Mucosa of rectum (tissue), 2 donors: ENCODE data around the gene CCDC85A.

Source experiments
- H3K27ac ChIP-seq, 2 donors: one replicate each; pipeline ENCODE4 v1.7.0; 2013; ENCODE audit warnings: inconsistent platforms in 2 of 2, low read depth in 2 of 2, low read length in 2 of 2
- H3K27me3 ChIP-seq, 2 donors: one replicate each; pipeline ENCODE4 v1.7.0; 2013; ENCODE audit warnings: low read length in 2 of 2; ENCODE audit not compliant: control insufficient read depth in 2 of 2, insufficient read depth in 2 of 2
- H3K36me3 ChIP-seq, 2 donors: one replicate each; pipeline ENCODE4 v1.7.0; 2013; ENCODE audit warnings: low read length in 2 of 2; ENCODE audit not compliant: control insufficient read depth in 2 of 2, insufficient read depth in 2 of 2
- H3K4me1 ChIP-seq, 2 donors: one replicate each; pipeline ENCODE4 v1.7.0; 2013; ENCODE audit warnings: low read length in 2 of 2, mild to moderate bottlenecking in 1 of 2; ENCODE audit not compliant: control insufficient read depth in 2 of 2, insufficient read depth in 2 of 2
- H3K4me3 ChIP-seq, 2 donors: one replicate each; pipeline ENCODE4 v1.7.0; 2013; ENCODE audit warnings: low read length in 2 of 2
- H3K9ac ChIP-seq, 2 donors: one replicate each; pipeline ENCODE4 v1.7.0; 2013; ENCODE audit warnings: low read length in 2 of 2, low read depth in 1 of 2, mild to moderate bottlenecking in 1 of 2
- H3K9me3 ChIP-seq, 2 donors: one replicate each; pipeline ENCODE4 v1.7.0; 2013; ENCODE audit warnings: low read length in 2 of 2; ENCODE audit not compliant: control insufficient read depth in 2 of 2
- donor health status: healthy.
- donor health status: Normal muscosa, but diverticular disease.

The CCDC85A gene

GRCh38 chr2:56262241-56262640 is 78.5 kb downstream of the CCDC85A start:
- H3K4me3 ChIP-seq = no peak overlapping the region
- H3K27ac ChIP-seq = no peak overlapping the region
- no peaks in the 10 kb centered on the region for H3K27me3 ChIP-seq
- no peak overlapping the region for H3K9ac ChIP-seq
- H3K4me1 ChIP-seq = no peaks in the 10 kb centered on the region
- H3K9me3 ChIP-seq = no peaks in the 10 kb centered on the region
- H3K36me3 ChIP-seq = no peaks in the 10 kb centered on the region

- no peak overlapping the region for H3K4me3 ChIP-seq
- no peaks in the 10 kb centered on the region for H3K4me1 ChIP-seq
These were observed 80.1 kb downstream of the CCDC85A start for GRCh38 chr2:56263876-56264275.

GRCh38 chr2:56266761-56267414 is 83.1 kb downstream of the CCDC85A start:
- Histone ChIP-seq H3K27me3 (no peaks in the 10 kb centered on the region), H3K9me3 (no peaks in the 10 kb centered on the region), H3K36me3 (no peaks in the 10 kb centered on the region), H3K9ac (no peak overlapping the region), H3K4me3 (no peak overlapping the region), H3K4me1 (no peaks in the 10 kb centered on the region), H3K27ac (no peak overlapping the region)

More at GRCh38 chr2:56263876-56264275, 80.1 kb downstream of the CCDC85A start:
- no peaks in the 10 kb centered on the region for H3K27me3 ChIP-seq
- H3K9ac ChIP-seq = no peak overlapping the region
- no peaks in the 10 kb centered on the region for H3K9me3 ChIP-seq
- no peak overlapping the region for H3K27ac ChIP-seq
- H3K36me3 ChIP-seq = no peaks in the 10 kb centered on the region

- Histone ChIP-seq H3K4me1 (no peaks in the 10 kb centered on the region), H3K27ac (no peak overlapping the region), H3K27me3 (no peaks in the 10 kb centered on the region), H3K36me3 (no peaks in the 10 kb centered on the region), H3K4me3 (no peak overlapping the region), H3K9me3 (no peaks in the 10 kb centered on the region), H3K9ac (no peak overlapping the region)
These were observed 83.6 kb downstream of the CCDC85A start for GRCh38 chr2:56267415-56267788.

GRCh38 chr2:56268856-56269255 is 85.1 kb downstream of the CCDC85A start:
- Histone ChIP-seq H3K27ac (no peak overlapping the region), H3K27me3 (no peaks in the 10 kb centered on the region), H3K9me3 (no peaks in the 10 kb centered on the region), H3K9ac (no peak overlapping the region), H3K4me3 (no peak overlapping the region), H3K4me1 (no peaks in the 10 kb centered on the region), H3K36me3 (no peaks in the 10 kb centered on the region)

GRCh38 chr2:56271275-56271674 is 87.5 kb downstream of the CCDC85A start:
- no peaks in the 10 kb centered on the region for H3K27me3 ChIP-seq
- H3K36me3 ChIP-seq = no peaks in the 10 kb centered on the region
- H3K9ac ChIP-seq = no peak overlapping the region
- no peaks in the 10 kb centered on the region for H3K4me1 ChIP-seq
- H3K4me3 ChIP-seq = no peak overlapping the region
- no peak overlapping the region for H3K27ac ChIP-seq
- H3K9me3 ChIP-seq = no peaks in the 10 kb centered on the region

GRCh38 chr2:56285224-56285623 is 101.4 kb downstream of the CCDC85A start:
- Histone ChIP-seq H3K9ac (no peak overlapping the region), H3K27me3 (no peaks in the 10 kb centered on the region), H3K9me3 (no peaks in the 10 kb centered on the region), H3K36me3 (no peaks in the 10 kb centered on the region), H3K4me3 (no peak overlapping the region), H3K27ac (no peak overlapping the region), H3K4me1 (no peaks in the 10 kb centered on the region)

- H3K9ac ChIP-seq = no peak overlapping the region
- no peaks in the 10 kb centered on the region for H3K27me3 ChIP-seq
- no peaks in the 10 kb centered on the region for H3K9me3 ChIP-seq
- H3K36me3 ChIP-seq = no peaks in the 10 kb centered on the region
- H3K27ac ChIP-seq = no peak overlapping the region
- no peaks in the 10 kb centered on the region for H3K4me1 ChIP-seq
- H3K4me3 ChIP-seq = no peak overlapping the region
These were observed 103.1 kb downstream of the CCDC85A start for GRCh38 chr2:56286936-56287335.

GRCh38 chr2:56287508-56287907 is 103.7 kb downstream of the CCDC85A start:
- Histone ChIP-seq H3K27me3 (no peaks in the 10 kb centered on the region), H3K4me1 (no peaks in the 10 kb centered on the region), H3K9ac (no peak overlapping the region), H3K27ac (no peak overlapping the region), H3K4me3 (no peak overlapping the region), H3K9me3 (no peaks in the 10 kb centered on the region), H3K36me3 (no peaks in the 10 kb centered on the region)

GRCh38 chr2:56287974-56288373 is 104.2 kb downstream of the CCDC85A start:
- H3K4me3 ChIP-seq = no peak overlapping the region
- H3K9ac ChIP-seq = no peak overlapping the region
- no peaks in the 10 kb centered on the region for H3K27me3 ChIP-seq
- no peaks in the 10 kb centered on the region for H3K36me3 ChIP-seq
- H3K4me1 ChIP-seq = no peaks in the 10 kb centered on the region
- H3K27ac ChIP-seq = no peak overlapping the region
- H3K9me3 ChIP-seq = no peaks in the 10 kb centered on the region
